Epithelial cell of esophagus (primary cell): ENCODE data around the gene PDLIM4.

Experiments used
- DNase-seq: peaks from one replicate; pipeline ENCODE4 v3.0.0; 2010; ENCODE audit warnings: low read depth
- H3K4me3 ChIP-seq: 2 replicates; pipeline ENCODE4 v1.5.1; 2011; ENCODE audit warnings: mild to moderate bottlenecking, low read length, control low read depth
- CTCF ChIP-seq: IDR thresholded peaks from 2 replicates; pipeline ENCODE4 v1.5.1; 2011; ENCODE audit warnings: low read depth, mild to moderate bottlenecking, low read length, control low read depth, inconsistent platforms; ENCODE audit not compliant: insufficient read depth; ENCODE audit errors: missing control alignments

PDLIM4 gene

GRCh38 chr5:132301344-132302271 lies 44.1 kb downstream of the PDLIM4 start:
- DNase-seq: no peak
- TF ChIP-seq CTCF: no peak
- no peak overlapping the region for H3K4me3 ChIP-seq

- no peak for DNase-seq
- no peak overlapping the region for H3K4me3 ChIP-seq
- no peak for TF ChIP-seq CTCF
These were observed 44.9 kb downstream of the PDLIM4 start for GRCh38 chr5:132302413-132302812.

GRCh38 chr5:132303589-132303988 lies 46.1 kb downstream of the PDLIM4 start:
- DNase-seq: no peak
- H3K4me3 ChIP-seq: no peak overlapping the region

GRCh38 chr5:132305420-132305819 lies 47.9 kb downstream of the PDLIM4 start:
- no peak for DNase-seq
- H3K4me3 ChIP-seq: no peak overlapping the region
- TF ChIP-seq CTCF: no peak

More at GRCh38 chr5:132303589-132303988, 46.1 kb downstream of the PDLIM4 start:
- no peak for TF ChIP-seq CTCF

GRCh38 chr5:132308701-132309100 lies 51.2 kb downstream of the PDLIM4 start:
- H3K4me3 ChIP-seq: no peak overlapping the region
- DNase-seq: no peak
- TF ChIP-seq CTCF: no peak

- no peak for TF ChIP-seq CTCF
- DNase-seq: no peak
- no peak overlapping the region for H3K4me3 ChIP-seq
These were observed 52.2 kb downstream of the PDLIM4 start for GRCh38 chr5:132309679-132310078.
